ENCODE results near the gene PPFIBP2. TPM values are rescaled to one million over a fixed set of nuclear protein-coding genes. Genes with fewer than 3 reads are reported as not detected.

The PPFIBP2 gene
- total and polyA plus RNA-seq, 10 of the 15 experiments (the other 5 are each of a cell fraction or from before 2014, with no cell fraction given), result 17.3 to 56.3 (median 39.2) TPM

- no peaks in the 10 kb centered on the region for H4K20me1 ChIP-seq (ENCODE audit: control insufficient read depth, insufficient read depth)
- intact Hi-C loops (cut with micrococcal nuclease; ENCODE audit: unreplicated experiment), result no loop called here
These were observed 21.5 kb upstream of the PPFIBP2 start for GRCh38 chr11:7492253-7492652.

More at GRCh38 chr11:7492253-7492652, 21.5 kb upstream of the PPFIBP2 start:
- POLR2A ChIA-PET, result no interaction called here
- Histone ChIP-seq H2AFZ (ENCODE audit: control insufficient read depth, low read depth, low read length) (no peak overlapping the region), H3K4me3 (no peak overlapping the region), H3K27ac (ENCODE audit: control insufficient read depth, insufficient read depth) (no peak overlapping the region), H3K9ac (ENCODE audit: control insufficient read depth, insufficient read depth, low read length) (no peak overlapping the region), H3K9me3 (replicated peaks; ENCODE audit: control insufficient read depth, insufficient read depth, low read length) (no peaks in the 10 kb centered on the region), H3K27me3 (replicated peaks in 1 of 2; ENCODE audit: control insufficient read depth in 2 of 2, insufficient read depth in 2 of 2, low read length in 1 of 2) (no peaks in the 10 kb centered on the region), H3K4me1 (ENCODE audit: control insufficient read depth, insufficient read depth, low read length) (peaks cover 16% of the 10 kb centered on the region), H3K4me2 (ENCODE audit: control insufficient read depth, insufficient read depth) (no peak overlapping the region), H3K36me3 (ENCODE audit: control insufficient read depth in 2 of 2, insufficient read depth in 2 of 2, low read length in 1 of 2) (no peaks in the 10 kb centered on the region), H3K79me2 (ENCODE audit: control insufficient read depth, insufficient read depth, low read length) (no peaks in the 10 kb centered on the region)
- FAIRE-seq, result no peak
- in situ Hi-C loops (cut with MboI), result no loop called here
- SMC1A ChIA-PET (ENCODE audit: uncharacterized antibody, unreplicated experiment), result no interaction called here
- BruUV-seq (replicated peaks), result no TSS peak
- DNase-seq (ENCODE audit: low read depth, low spot score), result no peak
- TF ChIP-seq, protein P1, sequence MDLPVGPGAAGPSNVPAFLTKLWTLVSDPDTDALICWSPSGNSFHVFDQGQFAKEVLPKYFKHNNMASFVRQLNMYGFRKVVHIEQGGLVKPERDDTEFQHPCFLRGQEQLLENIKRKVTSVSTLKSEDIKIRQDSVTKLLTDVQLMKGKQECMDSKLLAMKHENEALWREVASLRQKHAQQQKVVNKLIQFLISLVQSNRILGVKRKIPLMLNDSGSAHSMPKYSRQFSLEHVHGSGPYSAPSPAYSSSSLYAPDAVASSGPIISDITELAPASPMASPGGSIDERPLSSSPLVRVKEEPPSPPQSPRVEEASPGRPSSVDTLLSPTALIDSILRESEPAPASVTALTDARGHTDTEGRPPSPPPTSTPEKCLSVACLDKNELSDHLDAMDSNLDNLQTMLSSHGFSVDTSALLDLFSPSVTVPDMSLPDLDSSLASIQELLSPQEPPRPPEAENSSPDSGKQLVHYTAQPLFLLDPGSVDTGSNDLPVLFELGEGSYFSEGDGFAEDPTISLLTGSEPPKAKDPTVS (IDR thresholded peaks at IDR 0.05; ENCODE audit: low read depth, low read length), result no peak
- TF ChIP-seq WRNIP1 (IDR thresholded peaks at IDR 0.05; ENCODE audit: borderline replicate concordance, low read depth, low read length), result no peak
- TF ChIP-seq LARP7 (IDR thresholded peaks at IDR 0.05), result no peak
- no peak for TF ChIP-seq MYB (IDR thresholded peaks at IDR 0.05; ENCODE audit: borderline replicate concordance, low read depth, low read length)
- no peak for TF ChIP-seq NR2C1 (IDR thresholded peaks at IDR 0.05)
- TF ChIP-seq KLF5 (IDR thresholded peaks at IDR 0.05; ENCODE audit: partially characterized antibody), result no peak
- no peak for TF ChIP-seq EGR1 (IDR thresholded peaks at IDR 0.05; ENCODE audit: borderline replicate concordance in 1 of 2, low read depth in 2 of 2, low read length in 2 of 2)
- TF ChIP-seq BHLHE40 (IDR thresholded peaks at IDR 0.05; ENCODE audit: borderline replicate concordance in 1 of 2, low read depth in 2 of 2, low read length in 1 of 2), result no peak
- no peak for TF ChIP-seq FOXK2 (IDR thresholded peaks at IDR 0.05)
- no peak for TF ChIP-seq SMC3 (IDR thresholded peaks at IDR 0.05; ENCODE audit: borderline replicate concordance, low read length)
- TF ChIP-seq IRF5 (IDR thresholded peaks at IDR 0.05; ENCODE audit: borderline replicate concordance), result no peak
- TF ChIP-seq POU2F2 (IDR thresholded peaks at IDR 0.05; ENCODE audit: borderline replicate concordance, low read depth, low read length), result no peak
- RAD21 ChIA-PET (ENCODE audit: unreplicated experiment), result no interaction called here
- ATAC-seq, result no peak
- WGBS (ENCODE audit: insufficient coverage, insufficient replicate concordance, low lambda C conversion rate, missing lambda C conversion rate), result 100% methylated on average over 1 of the region's 1 CpG
- CTCF ChIA-PET, result no interaction called here

Measured in GM12878 (cell line).